Measurements from ENCODE around the gene BCHE. TPM values are rescaled to one million over a fixed set of nuclear protein-coding genes. Genes with fewer than 3 reads are reported as not detected.

The BCHE gene
- total and polyA plus RNA-seq, 2 of the 13 experiments (the other 11 are each of a cell fraction or from before 2014, with no cell fraction given): not detected

GRCh38 chr3:165874663-165875489 lies 37.7 kb upstream of the BCHE start (continued):
- 0 out of 2 replicates have a peak, but pooled peaks have one; percentile 23 for TF ChIP-seq PATZ1 (CRISPR knock-in tag; IDR thresholded peaks at IDR 0.05)
- TF ChIP-seq, protein P1, sequence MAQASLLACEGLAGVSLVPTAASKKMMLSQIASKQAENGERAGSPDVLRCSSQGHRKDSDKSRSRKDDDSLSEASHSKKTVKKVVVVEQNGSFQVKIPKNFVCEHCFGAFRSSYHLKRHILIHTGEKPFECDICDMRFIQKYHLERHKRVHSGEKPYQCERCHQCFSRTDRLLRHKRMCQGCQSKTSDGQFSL (CRISPR knock-in tag; IDR thresholded peaks at IDR 0.05): no peak
- no peak for TF ChIP-seq SMARCE1 (IDR thresholded peaks at IDR 0.05; ENCODE audit: borderline replicate concordance)
- TF ChIP-seq FOXA1 (IDR thresholded peaks at IDR 0.05): no peak
- peak; percentile 30; the same call in 1 of the 2 replicates for TF ChIP-seq FOXA1 (CRISPR knock-in tag; IDR thresholded peaks at IDR 0.05)
- no peak for TF ChIP-seq CEBPZ (IDR thresholded peaks at IDR 0.05; ENCODE audit: low read length)
- TF ChIP-seq IKZF5 (CRISPR knock-in tag; IDR thresholded peaks at IDR 0.05): peak; percentile 22; the same call in 1 of the 2 replicates
- TF ChIP-seq, protein P2, sequence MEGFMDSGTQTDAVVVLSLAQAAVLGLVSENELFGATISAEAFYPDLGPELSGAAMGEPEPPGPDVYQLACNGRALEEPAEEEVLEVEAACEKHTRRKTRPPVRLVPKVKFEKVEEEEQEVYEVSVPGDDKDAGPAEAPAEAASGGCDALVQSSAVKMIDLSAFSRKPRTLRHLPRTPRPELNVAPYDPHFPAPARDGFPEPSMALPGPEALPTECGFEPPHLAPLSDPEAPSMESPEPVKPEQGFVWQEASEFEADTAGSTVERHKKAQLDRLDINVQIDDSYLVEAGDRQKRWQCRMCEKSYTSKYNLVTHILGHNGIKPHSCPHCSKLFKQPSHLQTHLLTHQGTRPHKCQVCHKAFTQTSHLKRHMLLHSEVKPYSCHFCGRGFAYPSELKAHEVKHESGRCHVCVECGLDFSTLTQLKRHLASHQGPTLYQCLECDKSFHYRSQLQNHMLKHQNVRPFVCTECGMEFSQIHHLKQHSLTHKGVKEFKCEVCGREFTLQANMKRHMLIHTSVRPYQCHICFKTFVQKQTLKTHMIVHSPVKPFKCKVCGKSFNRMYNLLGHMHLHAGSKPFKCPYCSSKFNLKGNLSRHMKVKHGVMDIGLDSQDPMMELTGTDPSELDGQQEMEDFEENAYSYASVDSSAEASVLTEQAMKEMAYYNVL (CRISPR knock-in tag; IDR thresholded peaks at IDR 0.05; ENCODE audit: borderline replicate concordance): peak; percentile 72; the same call in 1 of the 2 replicates
- TF ChIP-seq PCBP1 (IDR thresholded peaks at IDR 0.05; ENCODE audit: borderline replicate concordance, low read depth, low read length): no peak
- TF ChIP-seq NFATC3 (CRISPR knock-in tag; IDR thresholded peaks at IDR 0.05): 0 out of 2 replicates have a peak, but pooled peaks have one; percentile 20
- TF ChIP-seq, protein P3, sequence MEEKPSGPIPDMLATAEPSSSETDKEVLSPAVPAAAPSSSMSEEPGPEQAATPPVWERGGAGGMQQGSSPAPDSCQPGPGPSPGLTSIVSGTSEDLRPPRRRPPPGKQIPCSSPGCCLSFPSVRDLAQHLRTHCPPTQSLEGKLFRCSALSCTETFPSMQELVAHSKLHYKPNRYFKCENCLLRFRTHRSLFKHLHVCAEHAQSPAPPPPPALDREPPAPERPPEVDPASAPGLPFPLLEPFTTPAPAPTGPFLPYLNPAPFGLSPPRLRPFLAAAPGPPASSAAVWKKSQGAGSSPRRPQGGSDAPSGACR (CRISPR knock-in tag; IDR thresholded peaks at IDR 0.05): no peak
- TF ChIP-seq UBTF (CRISPR knock-in tag; IDR thresholded peaks at IDR 0.05): peak; percentile 69
- peak; percentile 28; the same call in 1 of the 2 replicates for TF ChIP-seq HMG20A (CRISPR knock-in tag; IDR thresholded peaks at IDR 0.05; ENCODE audit: borderline replicate concordance)
- TF ChIP-seq ZNF317 (CRISPR knock-in tag; IDR thresholded peaks at IDR 0.05): peak; percentile 70; the same call in 1 of the 2 replicates
- 0 out of 2 replicates have a peak, but pooled peaks have one; percentile 12 for TF ChIP-seq ELF3 (CRISPR knock-in tag; IDR thresholded peaks at IDR 0.05)
